Spinal cord (tissue), 10 donors: ENCODE data around the gene ZNF536. TPM values are rescaled to one million over a fixed set of nuclear protein-coding genes. Genes with fewer than 3 reads are reported as not detected.

Source experiments
- DNase-seq, 6 donors: peaks; one replicate each; pipeline versions ENCODE4 v3.0.0 to v3.0.0-alpha.2; 2013 to 2015; ENCODE audit warnings: low spot score in 6 of 6, low read depth in 4 of 6
- H3K27ac ChIP-seq: one replicate; pipeline ENCODE4 v1.5.1; 2013; ENCODE audit warnings: low read depth, low read length, control low read depth
- H3K27me3 ChIP-seq: one replicate; pipeline ENCODE4 v1.6.1; 2013; ENCODE audit warnings: low read length; ENCODE audit not compliant: control insufficient read depth, insufficient read depth
- H3K36me3 ChIP-seq: one replicate; pipeline ENCODE4 v1.6.1; 2013; ENCODE audit warnings: low read length; ENCODE audit not compliant: control insufficient read depth, insufficient read depth
- H3K4me1 ChIP-seq: one replicate; pipeline ENCODE4 v1.6.1; 2013; ENCODE audit warnings: low read length; ENCODE audit not compliant: control insufficient read depth, insufficient read depth
- H3K4me3 ChIP-seq: one replicate; pipeline ENCODE4 v1.5.1; 2013; ENCODE audit warnings: low read depth, low read length, control low read depth
- H3K9me3 ChIP-seq: one replicate; pipeline ENCODE4 v1.6.1; 2013; ENCODE audit warnings: low read length; ENCODE audit not compliant: control insufficient read depth, insufficient read depth
- WGBS: methylation state at CpG from one replicate; pipeline ENCODE4 v1.1.5; 2013; ENCODE audit warnings: missing lambda C conversion rate; ENCODE audit not compliant: insufficient coverage; 5-methylcytosine and 5-hydroxymethylcytosine counted together
- polyA plus RNA-seq, 2 donors: library from polyadenylated mRNA; unstranded; fragments of 120-200 nt; gene quantifications; one replicate each; pipeline ENCODE4 v1.2.1, GENCODE V29; 2013; ENCODE audit not compliant: insufficient read length in 2 of 2
- total RNA-seq, 2 donors: library from RNA; depleted of rRNA in 1 of 2; stranded (reverse); fragments of 120-200 nt in 1 of 2; fragments of >200 nt in 1 of 2; gene quantifications; one replicate each; pipeline versions ENCODE4 v1.2.3 to v1.2.4, GENCODE V29; 2013 to 2014
- donor health status: healthy.

ZNF536 gene
- total and polyA plus RNA-seq, 4 donors: 26.2 to 41.1 (median 28.9) TPM

GRCh38 chr19:30518965-30519606 lies 146.9 kb downstream of the ZNF536 start:
- H3K9me3 ChIP-seq: no peaks in the 10 kb centered on the region
- H3K27ac ChIP-seq: no peak overlapping the region
- 95% methylated on average over 10 of the region's 13 CpGs for WGBS
- H3K4me3 ChIP-seq: no peak overlapping the region
- H3K27me3 ChIP-seq: no peaks in the 10 kb centered on the region
- peaks cover 2% of the 10 kb centered on the region for H3K36me3 ChIP-seq
- peaks cover 7% of the 10 kb centered on the region for H3K4me1 ChIP-seq
- no peak for DNase-seq

- peaks cover 7% of the 10 kb centered on the region for H3K4me1 ChIP-seq
- H3K27me3 ChIP-seq: no peaks in the 10 kb centered on the region
- DNase-seq: no peak
- peaks cover 2% of the 10 kb centered on the region for H3K36me3 ChIP-seq
- 100% methylated on average over 3 of the region's 3 CpGs for WGBS
- H3K27ac ChIP-seq: no peak overlapping the region
- no peak overlapping the region for H3K4me3 ChIP-seq
- no peaks in the 10 kb centered on the region for H3K9me3 ChIP-seq
Observed at GRCh38 chr19:30519607-30520205, 147.5 kb downstream of the ZNF536 start.

- DNase-seq: no peak
- no peaks in the 10 kb centered on the region for H3K9me3 ChIP-seq
- peaks cover 2% of the 10 kb centered on the region for H3K36me3 ChIP-seq
- H3K27me3 ChIP-seq: no peaks in the 10 kb centered on the region
- 89% methylated on average over 9 of the region's 9 CpGs for WGBS
- H3K4me1 ChIP-seq: peaks cover 7% of the 10 kb centered on the region
- H3K27ac ChIP-seq: no peak overlapping the region
- H3K4me3 ChIP-seq: no peak overlapping the region
Observed at GRCh38 chr19:30520735-30521479, 148.7 kb downstream of the ZNF536 start.

- Histone ChIP-seq H3K9me3 (no peaks in the 10 kb centered on the region), H3K27me3 (no peaks in the 10 kb centered on the region), H3K27ac (no peak overlapping the region), H3K4me3 (no peak overlapping the region), H3K36me3 (peaks cover 2% of the 10 kb centered on the region), H3K4me1 (peaks cover 7% of the 10 kb centered on the region)
- WGBS: 78% methylated on average over 3 of the region's 3 CpGs
- DNase-seq: no peak
Observed at GRCh38 chr19:30521937-30522336, 149.8 kb downstream of the ZNF536 start.

- WGBS: 0% methylated on average over 2 of the region's 4 CpGs
- Histone ChIP-seq H3K27ac (no peak overlapping the region), H3K4me1 (peaks cover 7% of the 10 kb centered on the region), H3K27me3 (no peaks in the 10 kb centered on the region), H3K36me3 (peaks cover 2% of the 10 kb centered on the region), H3K9me3 (no peaks in the 10 kb centered on the region), H3K4me3 (no peak overlapping the region)
- peak in 2 of 6 donors; percentile 40 to 74 for DNase-seq
Observed at GRCh38 chr19:30522341-30522740, 150.2 kb downstream of the ZNF536 start.

- WGBS: 57% methylated on average over 1 of the region's 10 CpGs
- Histone ChIP-seq H3K4me1 (peaks cover 7% of the 10 kb centered on the region), H3K36me3 (peaks cover 2% of the 10 kb centered on the region), H3K27ac (no peak overlapping the region), H3K9me3 (no peaks in the 10 kb centered on the region), H3K4me3 (no peak overlapping the region), H3K27me3 (no peaks in the 10 kb centered on the region)
- DNase-seq: no peak
Observed at GRCh38 chr19:30523791-30524190, 151.6 kb downstream of the ZNF536 start.

- Histone ChIP-seq H3K4me1 (peaks cover 7% of the 10 kb centered on the region), H3K4me3 (no peak overlapping the region), H3K9me3 (no peaks in the 10 kb centered on the region), H3K36me3 (no peaks in the 10 kb centered on the region), H3K27ac (no peak overlapping the region), H3K27me3 (no peaks in the 10 kb centered on the region)
- WGBS: 88% methylated on average over 7 of the region's 7 CpGs
- no peak for DNase-seq
Observed at GRCh38 chr19:30525383-30525782, 153.2 kb downstream of the ZNF536 start.

GRCh38 chr19:30528919-30529318 lies 156.7 kb downstream of the ZNF536 start:
- Histone ChIP-seq H3K4me1 (peaks cover under 1% of the 10 kb centered on the region), H3K4me3 (no peak overlapping the region), H3K9me3 (no peaks in the 10 kb centered on the region), H3K27ac (no peak overlapping the region), H3K27me3 (no peaks in the 10 kb centered on the region), H3K36me3 (no peaks in the 10 kb centered on the region)
- DNase-seq: no peak
- WGBS: no CpG with 5 or more reads among the region's 8 CpGs

GRCh38 chr19:30529876-30530275 lies 157.7 kb downstream of the ZNF536 start:
- DNase-seq: no peak
- Histone ChIP-seq H3K27me3 (no peaks in the 10 kb centered on the region), H3K4me1 (no peaks in the 10 kb centered on the region), H3K4me3 (no peak overlapping the region), H3K9me3 (no peaks in the 10 kb centered on the region), H3K27ac (no peak overlapping the region), H3K36me3 (peaks cover 3% of the 10 kb centered on the region)
- 43% methylated on average over 1 of the region's 3 CpGs for WGBS
